Measurements from ENCODE around the gene NEXN.
"Not testable (repeated sequence)": the region's sequence is repeated elsewhere in the genome, so short reads cannot be mapped to it uniquely, and the experiment has no call there.

NEXN gene

DNA sequence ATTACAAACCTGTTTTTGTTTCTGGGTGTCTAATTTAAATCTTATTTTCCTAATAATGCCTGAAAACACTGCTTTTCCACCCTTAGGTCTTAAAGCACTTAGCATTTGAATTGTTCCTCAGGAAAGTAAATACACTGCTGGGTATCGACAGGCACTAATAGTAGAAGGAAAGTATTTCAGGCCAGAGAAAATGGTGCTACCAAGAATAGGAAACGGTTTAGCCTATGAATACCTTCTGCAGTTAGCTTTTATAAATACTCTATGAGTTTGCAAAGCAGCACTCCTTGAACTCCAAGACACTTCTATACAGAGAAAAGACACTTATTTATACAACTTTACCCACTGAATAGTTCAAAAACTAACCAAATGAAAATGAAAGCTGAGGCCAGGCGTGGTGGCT is 83.7 kb downstream of the NEXN start:
- ATAC-seq (no peak), DNase-seq (no peak)
- peak overlapping the region in 1 of 2 donors; percentile 95 for H3K27ac Mint-ChIP-seq
- H3K27me3 Mint-ChIP-seq, result no peaks in the 10 kb centered on the region
- H3K9me3 Mint-ChIP-seq, result no peaks in the 10 kb centered on the region
- H3K4me1 Mint-ChIP-seq, result peaks cover 67% of the 10 kb centered on the region
- H3K4me3 Mint-ChIP-seq, result peak overlapping the region; percentile 37 to 49

DNA sequence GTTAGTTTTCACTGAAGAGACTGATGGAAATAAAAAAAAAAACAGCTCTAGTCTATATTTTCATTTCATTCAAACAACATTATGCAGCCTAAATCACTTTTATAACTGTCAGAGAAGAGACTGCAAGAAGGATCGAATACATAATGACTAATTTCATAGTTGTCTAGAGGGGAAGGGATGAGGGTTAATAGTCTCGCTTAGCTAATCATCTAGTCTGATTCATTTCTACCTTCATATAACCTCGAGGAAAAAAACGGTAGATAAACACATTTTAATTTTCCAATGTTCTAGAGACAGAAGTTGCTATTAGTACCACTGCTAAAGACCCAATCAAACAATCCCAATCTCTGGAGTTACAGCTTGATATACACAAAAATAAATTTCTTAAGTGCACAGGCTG is 87.0 kb downstream of the NEXN start:
- peaks cover 55% of the 10 kb centered on the region for H3K4me1 Mint-ChIP-seq
- peak overlapping the region in 1 of 2 donors; percentile 92 for H3K27ac Mint-ChIP-seq
- peak; percentile 14 for ATAC-seq

DNA sequence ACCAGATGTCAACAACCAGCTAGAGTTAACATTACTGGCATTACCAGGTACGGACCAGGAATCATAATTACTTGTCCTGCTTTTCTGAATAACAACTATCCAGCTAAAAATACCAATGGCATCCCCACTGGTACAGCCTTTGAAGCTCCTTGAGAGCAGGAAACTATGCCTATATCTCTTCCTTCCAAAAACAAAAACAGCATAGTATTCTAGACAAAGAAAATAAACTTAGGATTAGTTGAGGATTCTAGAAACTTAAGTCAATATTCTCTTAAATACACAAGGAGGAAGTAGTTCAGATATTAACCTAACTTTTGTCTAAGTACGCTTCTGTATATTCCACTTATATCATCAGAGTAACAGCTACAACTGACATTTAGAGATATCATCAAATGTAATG is 87.5 kb downstream of the NEXN start:
- peaks cover 60% of the 10 kb centered on the region for H3K4me1 Mint-ChIP-seq
- peak overlapping the region in 1 of 2 donors; percentile 87 for H3K4me3 Mint-ChIP-seq
- ATAC-seq, result no peak

More for the DNA sequence above, 87.0 kb downstream of the NEXN start:
- Mint-ChIP-seq H3K9me3 (no peaks in the 10 kb centered on the region), H3K4me3 (peak overlapping the region in 1 of 2 donors; percentile 87), H3K27me3 (no peaks in the 10 kb centered on the region)
- no peak for DNase-seq

DNA sequence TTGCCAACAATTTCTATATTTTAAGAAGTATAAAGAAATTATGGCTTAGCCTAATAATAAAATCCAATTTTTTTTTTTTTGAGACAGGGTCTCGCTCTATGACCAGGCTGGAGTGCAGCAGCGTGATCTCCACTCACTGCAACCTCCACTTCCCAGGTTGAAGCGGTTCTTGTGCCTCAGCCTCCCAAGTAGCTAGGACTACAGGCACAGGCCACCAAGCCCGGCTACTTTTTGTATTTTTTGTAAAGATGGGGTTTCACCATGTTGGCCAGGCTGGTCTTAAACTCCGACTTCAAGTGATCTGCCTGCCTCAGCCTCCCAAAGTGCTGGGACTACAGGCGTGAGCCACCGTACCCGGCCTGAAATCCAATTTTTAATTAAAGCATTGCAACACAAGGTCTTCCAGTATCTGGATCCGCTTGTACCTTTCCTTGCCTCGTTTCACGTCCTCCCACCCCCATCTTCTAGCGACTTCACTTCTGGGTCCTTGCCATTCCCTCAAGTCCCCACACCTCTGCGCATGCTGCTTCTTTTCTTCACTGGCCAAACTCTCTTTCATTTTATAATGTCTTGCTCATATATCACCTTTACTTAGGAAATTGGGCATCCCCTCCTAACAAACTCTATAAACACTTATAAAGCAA is 88.1 kb downstream of the NEXN start:
- ATAC-seq, result no peak
- Mint-ChIP-seq H3K4me1 (peaks cover 63% of the 10 kb centered on the region), H3K4me3 (no peak overlapping the region)

More for the DNA sequence above, 87.5 kb downstream of the NEXN start:
- no peak for DNase-seq
- Mint-ChIP-seq H3K27ac (peak overlapping the region in 1 of 2 donors; percentile 92), H3K9me3 (no peaks in the 10 kb centered on the region), H3K27me3 (no peaks in the 10 kb centered on the region)

DNA sequence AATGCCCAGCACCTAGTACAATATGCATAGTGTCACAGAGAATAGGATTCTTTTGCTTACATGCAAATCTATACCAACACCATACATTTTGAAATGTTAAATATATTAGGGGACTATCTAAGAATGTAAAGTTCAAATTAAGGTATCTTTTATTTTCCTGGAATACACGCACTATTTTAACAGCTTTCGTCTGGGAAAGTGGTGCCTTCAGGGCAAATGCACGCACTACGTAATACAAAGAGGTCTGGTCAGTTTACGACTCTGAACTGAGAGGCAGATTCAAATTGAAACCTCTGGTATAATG is 89.5 kb downstream of the NEXN start:
- Mint-ChIP-seq H3K4me1 (peaks cover 63% of the 10 kb centered on the region), H3K27ac (no peak overlapping the region), H3K4me3 (no peak overlapping the region), H3K27me3 (no peaks in the 10 kb centered on the region), H3K9me3 (no peaks in the 10 kb centered on the region)
- no peak for ATAC-seq
- no peak for DNase-seq

More for the DNA sequence above, 88.1 kb downstream of the NEXN start:
- DNase-seq, result no peak
- no peak overlapping the region for H3K27ac Mint-ChIP-seq
- H3K27me3 Mint-ChIP-seq, result no peaks in the 10 kb centered on the region
- H3K9me3 Mint-ChIP-seq, result no peaks in the 10 kb centered on the region

DNA sequence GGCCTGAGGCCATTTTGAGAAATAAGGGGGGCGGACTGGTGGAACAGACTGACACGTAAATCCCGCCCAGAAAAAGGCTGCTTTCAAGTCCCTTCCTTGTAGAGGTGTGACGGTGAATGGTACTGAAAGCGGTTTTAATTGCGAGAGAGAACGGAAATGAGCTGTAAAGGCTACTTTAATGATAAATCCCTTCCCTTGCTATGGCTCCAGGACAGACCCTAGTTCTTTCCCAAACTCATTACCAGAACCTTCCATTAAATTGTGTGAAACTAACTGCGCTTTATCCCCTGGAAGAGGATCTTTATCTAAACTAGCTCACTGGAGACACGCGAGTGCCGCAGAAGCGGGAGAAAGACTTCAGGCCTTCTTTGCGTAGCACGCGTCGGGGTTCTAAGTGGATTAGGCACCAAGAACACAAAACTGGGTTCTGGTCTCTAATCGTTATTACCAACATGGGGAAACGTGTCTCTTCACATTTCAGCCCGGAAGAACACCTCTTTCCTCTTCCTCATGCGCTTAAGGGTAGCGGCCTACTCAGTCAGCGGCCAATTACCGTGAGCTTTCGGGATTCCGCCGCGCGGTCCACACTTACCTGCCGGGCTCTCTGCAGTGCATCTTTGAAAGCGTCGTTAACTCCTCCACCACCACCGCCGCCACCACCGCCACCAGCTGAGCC is 90.0 kb downstream of the NEXN start:
- H3K27ac Mint-ChIP-seq, result no peak overlapping the region
- H3K27me3 Mint-ChIP-seq, result no peaks in the 10 kb centered on the region
- ATAC-seq, result peak; percentile 79
- DNase-seq, result peak; percentile 81 to 91
- H3K9me3 Mint-ChIP-seq, result no peaks in the 10 kb centered on the region
- H3K4me3 Mint-ChIP-seq, result no peak overlapping the region
- peaks cover 64% of the 10 kb centered on the region for H3K4me1 Mint-ChIP-seq

DNA sequence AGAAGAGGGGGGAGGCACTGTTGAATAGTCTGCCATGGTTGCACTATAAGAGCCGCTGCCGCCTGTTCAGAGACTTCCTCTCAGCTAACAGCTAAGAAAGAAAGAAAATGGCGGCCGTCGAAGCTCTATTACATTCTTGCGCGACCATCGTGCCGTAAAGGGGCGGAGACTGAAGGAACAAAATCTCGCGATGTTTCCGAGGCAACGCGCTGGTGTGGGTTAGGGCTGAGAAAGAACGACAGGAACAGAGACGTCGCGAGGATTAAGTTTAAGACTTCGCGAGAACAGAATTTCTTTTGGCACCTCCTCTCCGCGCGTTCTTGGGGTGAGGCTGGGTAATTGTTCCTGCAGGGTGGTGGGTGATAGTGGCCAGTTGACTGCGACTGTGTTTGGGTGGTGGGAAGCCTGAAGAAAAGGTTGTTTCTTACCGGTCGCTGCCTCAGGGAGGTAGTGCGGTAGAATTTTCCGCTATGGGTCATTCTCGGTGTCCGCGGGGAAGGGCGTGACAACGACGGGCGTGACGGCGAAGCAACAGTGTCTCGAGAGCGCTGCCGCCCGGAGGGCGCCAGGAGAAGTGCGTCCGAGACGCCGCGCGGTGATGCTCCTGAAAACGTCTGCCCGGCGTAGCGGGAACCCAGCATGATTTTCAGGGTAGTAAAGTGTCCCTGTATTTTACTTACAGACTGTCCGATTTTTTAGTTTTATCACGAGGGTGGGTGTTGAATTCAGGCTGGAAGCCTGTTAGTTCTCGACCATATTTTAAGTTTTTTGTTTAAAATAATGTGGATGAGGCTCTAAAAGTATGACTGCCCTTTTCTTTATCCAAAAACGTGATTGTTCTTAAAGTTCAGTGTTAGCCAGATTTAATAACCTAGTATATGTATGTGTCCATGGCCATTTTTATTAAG is 90.8 kb downstream of the NEXN start, which contains the start of gene FUBP1:
Gene FUBP1, minus strand, starts transcription at position 104 of the 908 bp plus-strand sequence. Its CDS starts 68 bp downstream, at position 36.
- Mint-ChIP-seq H3K9me3 (no peaks in the 10 kb centered on the region), H3K4me1 (peaks cover 64% of the 10 kb centered on the region), H3K4me3 (no peak within 1 kb of the TSS), H3K27ac (no peak within 1 kb of the TSS), H3K27me3 (no peaks in the 10 kb centered on the region)
- DNase-seq (peak; percentile 94 to 97), ATAC-seq (peak; percentile 84)

DNA sequence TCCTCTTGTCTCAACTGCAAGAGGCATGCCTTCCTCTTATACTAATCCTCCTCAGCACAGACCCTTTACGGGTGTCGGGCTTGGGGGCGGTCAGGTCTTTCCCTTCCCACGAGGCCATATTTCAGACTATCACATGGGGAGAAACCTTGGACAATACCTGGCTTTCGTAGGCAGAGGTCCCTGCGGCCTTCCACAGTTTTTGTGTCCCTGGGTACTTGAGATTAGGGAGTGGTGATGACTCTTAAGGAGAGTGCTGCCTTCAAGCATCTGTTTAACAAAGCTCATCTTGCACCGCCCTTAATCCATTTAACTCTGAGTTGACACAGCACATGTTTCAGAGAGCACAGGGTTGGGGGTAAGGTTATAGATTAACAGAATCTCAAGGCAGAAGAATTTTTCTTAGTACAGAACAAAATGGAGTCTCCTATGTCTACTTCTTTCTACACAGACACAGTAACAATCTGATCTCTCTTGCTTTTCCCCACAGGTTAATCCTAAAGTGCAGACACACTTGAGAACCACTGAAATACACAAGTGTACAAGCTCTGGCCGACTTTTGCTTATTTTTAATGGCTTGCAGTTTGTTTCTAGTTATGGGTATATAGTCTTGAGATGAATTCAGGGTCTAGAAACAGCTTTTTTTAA is 95.0 kb downstream of the NEXN start:
- not testable (repeated sequence) for DNase-seq, H3K9me3 Mint-ChIP-seq, H3K27me3 Mint-ChIP-seq, H3K27ac Mint-ChIP-seq, ATAC-seq
- peak overlapping the region in 1 of 2 donors; percentile 35 for H3K4me3 Mint-ChIP-seq
- H3K4me1 Mint-ChIP-seq, result peaks cover 73% of the 10 kb centered on the region

DNA sequence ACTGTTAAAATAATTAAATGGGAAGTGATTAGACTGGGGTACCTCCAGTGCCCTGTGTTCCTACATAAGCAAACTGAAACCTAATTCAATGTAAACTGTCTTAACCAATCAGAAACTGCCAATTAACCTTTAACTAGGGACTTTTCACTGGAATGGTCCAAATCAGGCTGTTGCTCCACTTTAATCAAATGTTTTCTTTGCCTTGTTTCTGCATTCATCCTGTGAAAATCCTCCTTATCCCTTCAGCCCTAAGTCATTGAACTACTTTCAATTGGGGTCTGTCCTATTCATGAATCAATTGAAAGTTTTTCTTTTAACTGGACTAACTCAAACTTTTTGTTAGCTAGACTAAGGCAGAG is 95.6 kb downstream of the NEXN start:
- peaks cover 78% of the 10 kb centered on the region for H3K4me1 Mint-ChIP-seq
- H3K27me3 Mint-ChIP-seq, result no peaks in the 10 kb centered on the region
- no peak overlapping the region for H3K27ac Mint-ChIP-seq
- H3K4me3 Mint-ChIP-seq, result peak overlapping the region in 1 of 2 donors; percentile 35
- no peak for ATAC-seq
- DNase-seq, result no peak
- no peaks in the 10 kb centered on the region for H3K9me3 Mint-ChIP-seq

DNA sequence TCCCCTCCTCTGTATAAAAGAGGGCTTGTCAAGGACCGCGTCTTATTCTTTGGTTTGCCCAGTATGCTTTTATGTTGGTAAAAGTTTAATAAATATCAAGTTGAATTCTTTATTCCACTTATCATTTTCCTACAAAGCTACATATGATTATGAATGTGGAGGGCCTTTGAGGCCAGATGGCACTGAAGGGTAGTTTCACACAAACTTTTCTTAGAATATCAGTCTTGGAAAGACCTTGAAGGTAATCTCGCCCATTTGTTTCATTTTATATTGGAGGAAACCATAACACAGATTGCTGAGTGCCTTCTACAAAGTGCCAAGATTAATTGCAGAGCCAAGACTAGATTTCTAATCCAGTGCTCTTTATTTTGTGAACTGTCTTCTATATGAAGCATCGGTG is 96.2 kb downstream of the NEXN start:
- Mint-ChIP-seq H3K27me3 (no peaks in the 10 kb centered on the region), H3K27ac (no peak overlapping the region), H3K4me3 (no peak overlapping the region), H3K4me1 (peaks cover 85% of the 10 kb centered on the region), H3K9me3 (no peaks in the 10 kb centered on the region)
- DNase-seq (no peak), ATAC-seq (no peak)

DNA sequence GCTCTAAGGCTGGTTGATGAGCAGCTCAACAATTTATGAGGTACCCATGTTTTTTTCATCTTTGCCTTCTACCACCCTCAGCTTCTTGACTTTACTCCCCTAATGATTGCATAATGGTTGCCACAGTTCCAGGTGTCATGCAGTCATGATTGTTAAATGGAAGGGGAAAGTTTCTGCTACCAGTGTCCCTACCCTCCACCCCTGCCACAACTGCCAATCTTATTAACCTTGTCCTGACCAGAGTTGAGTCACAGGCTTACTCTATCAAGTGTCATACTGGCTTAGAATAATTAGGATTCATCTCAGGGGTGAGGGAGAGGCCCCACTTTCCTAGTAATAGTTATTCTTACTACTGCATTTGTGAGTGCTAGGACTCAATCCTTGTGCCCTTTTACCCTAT is 98.4 kb downstream of the NEXN start:
- H3K4me3 Mint-ChIP-seq, result no peak overlapping the region
- peak overlapping the region in 1 of 2 donors; percentile 67 for H3K27ac Mint-ChIP-seq
- H3K4me1 Mint-ChIP-seq, result peaks cover 82% of the 10 kb centered on the region
- no peaks in the 10 kb centered on the region for H3K9me3 Mint-ChIP-seq
- DNase-seq, result peak in 1 of 2 donors; percentile 60
- peak; percentile 99 for ATAC-seq
- H3K27me3 Mint-ChIP-seq, result no peaks in the 10 kb centered on the region

DNA sequence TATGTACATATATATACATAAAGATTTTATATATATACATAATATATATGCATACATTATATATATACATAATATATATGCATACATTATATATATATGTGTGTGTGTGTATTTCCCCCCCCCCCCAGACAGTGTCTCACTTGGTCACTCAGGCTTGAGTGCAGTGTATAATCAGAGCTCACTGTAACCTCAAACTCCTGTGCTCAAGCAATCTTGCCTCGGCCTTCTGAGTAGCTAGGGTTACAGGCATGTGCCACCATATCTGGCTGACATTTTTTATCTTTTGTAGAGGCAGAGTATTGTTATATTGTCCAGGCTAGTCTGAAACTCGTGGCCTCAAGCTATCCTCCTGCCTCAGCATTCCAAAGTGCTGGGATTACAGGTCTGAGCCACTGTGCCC is 99.5 kb downstream of the NEXN start:
- Mint-ChIP-seq H3K27me3 (no peaks in the 10 kb centered on the region), H3K4me3 (no peak overlapping the region), H3K4me1 (peaks cover 71% of the 10 kb centered on the region), H3K9me3 (no peaks in the 10 kb centered on the region), H3K27ac (no peak overlapping the region)
- ATAC-seq (no peak), DNase-seq (no peak)

DNA sequence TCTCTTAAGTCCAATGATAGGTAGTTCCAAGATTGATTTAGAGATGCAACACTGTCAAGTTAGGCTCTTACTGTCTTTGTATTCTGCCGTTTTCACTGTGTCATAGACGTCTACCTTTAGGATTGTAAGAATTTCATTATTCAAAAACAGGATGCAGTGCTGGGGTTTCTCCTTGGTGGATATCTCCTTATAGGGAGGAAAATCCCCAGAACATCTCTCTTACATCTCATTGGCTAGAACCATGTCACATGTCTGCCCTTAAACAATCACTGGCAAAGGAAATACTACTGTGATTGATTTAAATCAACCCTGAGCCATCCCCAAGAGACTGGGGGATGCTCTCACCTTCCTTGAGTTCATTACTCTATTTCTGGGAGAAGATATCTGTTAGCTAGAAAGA is 101.3 kb downstream of the NEXN start:
- Mint-ChIP-seq H3K4me3 (no peak overlapping the region), H3K27me3 (no peaks in the 10 kb centered on the region), H3K27ac (no peak overlapping the region), H3K4me1 (peaks cover 53% of the 10 kb centered on the region), H3K9me3 (no peaks in the 10 kb centered on the region)
- ATAC-seq, result no peak
- no peak for DNase-seq

DNA sequence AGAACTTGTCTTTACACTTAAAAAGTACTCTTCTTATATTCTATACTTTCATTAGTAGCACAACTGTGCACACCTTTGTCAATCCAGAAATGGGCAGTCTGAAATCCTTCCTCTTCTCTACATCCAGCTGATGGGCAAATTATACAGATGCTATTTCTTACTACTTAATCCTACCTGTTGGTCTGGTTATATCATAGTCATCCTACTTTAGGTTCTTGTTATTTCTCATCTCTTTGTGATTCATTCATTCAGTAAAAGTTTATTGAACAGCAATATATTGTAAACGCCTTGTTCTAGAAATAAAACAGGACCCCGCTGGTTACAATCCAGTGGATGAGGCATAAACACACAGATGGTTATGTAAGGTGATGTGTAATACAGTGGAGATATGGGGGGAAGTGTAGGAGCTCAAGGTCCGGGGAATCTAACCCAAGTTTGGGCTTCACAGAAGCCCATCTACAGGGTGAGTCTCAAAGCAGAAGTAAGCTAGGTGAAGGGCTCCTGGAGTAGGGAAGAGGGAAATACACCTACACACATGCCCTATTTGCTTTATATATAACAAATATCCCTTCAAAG is 102.3 kb downstream of the NEXN start:
- Mint-ChIP-seq H3K27me3 (no peaks in the 10 kb centered on the region), H3K27ac (peak overlapping the region in 1 of 2 donors; percentile 68)

DNA sequence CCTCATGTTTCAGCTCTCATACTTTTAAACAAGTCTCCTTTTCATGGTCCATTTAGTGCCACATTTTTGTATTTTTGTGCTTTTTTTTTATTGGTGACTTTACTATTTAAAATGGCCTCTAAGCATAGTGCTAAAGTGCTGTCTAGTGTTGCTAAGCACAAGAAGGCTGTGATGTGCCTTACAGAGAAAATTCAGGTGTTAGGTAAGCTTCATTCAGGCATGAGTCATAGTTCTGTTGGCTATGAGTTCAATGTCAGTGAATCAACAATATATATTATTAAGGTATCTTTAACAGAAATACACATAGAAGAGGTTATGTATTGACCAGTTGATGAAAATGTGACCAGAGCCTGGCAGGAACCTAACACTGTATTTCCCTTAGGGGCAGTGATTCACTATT is 103.2 kb downstream of the NEXN start:
- H3K9me3 Mint-ChIP-seq, result no peaks in the 10 kb centered on the region
- no peak overlapping the region for H3K27ac Mint-ChIP-seq
- H3K4me3 Mint-ChIP-seq, result no peak overlapping the region
- H3K27me3 Mint-ChIP-seq, result no peaks in the 10 kb centered on the region
- H3K4me1 Mint-ChIP-seq, result peaks cover 40% of the 10 kb centered on the region
- ATAC-seq, result no peak
- DNase-seq, result no peak

More for the DNA sequence above, 102.3 kb downstream of the NEXN start:
- Mint-ChIP-seq H3K4me1 (peaks cover 49% of the 10 kb centered on the region), H3K4me3 (no peak overlapping the region), H3K9me3 (no peaks in the 10 kb centered on the region)
- no peak for ATAC-seq
- no peak for DNase-seq
